HepG2 (cell line): ENCODE measurements around the gene CA12. TPM values are rescaled to one million over a fixed set of nuclear protein-coding genes. Genes with fewer than 3 reads are reported as not detected.

ENCODE experiments used
- ATAC-seq: fragments of 200-7000 bp; cut with Tn5 transposase; 3 replicates; pipeline ENCODE4 v1.9.1; 2020; ENCODE audit warnings: mild to moderate bottlenecking, moderate library complexity
- BruUV-seq: library from RNA; stranded (reverse); fragments of 400-500 nt; replicated peaks from 2 replicates; lab custom pipeline; 2021; lab: Mats Ljungman, UMichigan
- CTCF ChIA-PET: fragments of 300-600 bp; formaldehyde crosslinking; extraction: SDS; loops from one replicate; lab custom pipeline; 2021; ENCODE audit warnings: low total read pairs, inconsistent platforms, low intra/inter-chr PET ratio; lab: Yijun Ruan, JAX
- POLR2A ChIA-PET: fragments of 350-600 bp; sonication (Branson Sonifier 250); formaldehyde crosslinking; loops from one replicate; lab custom pipeline; 2020; ENCODE audit warnings: antibody characterized with exemption, inconsistent platforms; lab: Yijun Ruan, JAX
- DNase-seq: peaks from one replicate; pipeline ENCODE4 v3.0.0-alpha.2; 2015; ENCODE audit warnings: low spot score
- FAIRE-seq: peaks from 3 replicates; lab custom pipeline; 2011; peaks lifted over from hg19 to GRCh38; lab: Jason Lieb, UNC
- H2AFZ ChIP-seq: one replicate; pipeline ENCODE4 v1.6.1; 2011; ENCODE audit warnings: low read length, inconsistent platforms
- H3K27ac ChIP-seq: fragments of 300-600 bp; 3 replicates; pipeline ENCODE4 v1.8.0; 2011; ENCODE audit warnings: mixed run types, mild to moderate bottlenecking, mixed read lengths, low read length, inconsistent platforms; ENCODE audit not compliant: insufficient read depth; ENCODE audit errors: extremely low read length
- H3K27me3 ChIP-seq, 2 experiments: fragments of 200-600 bp in 1 of 2; 2 replicates in 1 of 2; 3 replicates in 1 of 2; pipeline versions ENCODE4 v1.6.0 to v1.8.0; 2011; ENCODE audit warnings: low read length in 2 of 2, mild to moderate bottlenecking in 2 of 2, moderate library complexity in 2 of 2, inconsistent platforms in 1 of 2; ENCODE audit not compliant: insufficient read depth in 2 of 2, control insufficient read depth in 1 of 2
- H3K36me3 ChIP-seq, 2 experiments: fragments of 200-600 bp in 1 of 2; replicated peaks in 1 of 2; 2 replicates in 1 of 2; 3 replicates in 1 of 2; pipeline versions ENCODE4 v1.5.1 to v1.8.0; 2011; ENCODE audit warnings: low read length in 2 of 2, inconsistent platforms in 1 of 2; ENCODE audit not compliant: insufficient read depth in 2 of 2, control insufficient read depth in 1 of 2
- H3K4me1 ChIP-seq: 2 replicates; pipeline ENCODE4 v1.5.1; 2012; ENCODE audit warnings: low read length, inconsistent platforms; ENCODE audit not compliant: insufficient read depth
- H3K4me2 ChIP-seq: 2 replicates; pipeline ENCODE4 v1.6.0; 2011; ENCODE audit warnings: low read depth, low read length, inconsistent platforms
- H3K4me3 ChIP-seq, 3 experiments: fragments of 200-600 bp in 1 of 3; sonication (generic), shearing (Covaris generic) in 1 of 3; replicated peaks in 1 of 3; 2 replicates each; pipeline ENCODE4 v1.5.1; 2011 to 2016; ENCODE audit warnings: low read length in 3 of 3, inconsistent platforms in 2 of 3, low read depth in 2 of 3, mild to moderate bottlenecking in 2 of 3, control low read depth in 1 of 3, mixed read lengths in 1 of 3; ENCODE audit not compliant: insufficient read depth in 1 of 3
- H3K79me2 ChIP-seq: one replicate; pipeline ENCODE4 v1.6.1; 2011; ENCODE audit warnings: low read length, inconsistent platforms; ENCODE audit not compliant: insufficient read depth
- H3K9ac ChIP-seq: 2 replicates; pipeline ENCODE4 v1.6.0; 2011; ENCODE audit warnings: mild to moderate bottlenecking, low read depth, low read length, inconsistent platforms; ENCODE audit not compliant: insufficient read depth
- H3K9me3 ChIP-seq: 2 replicates; pipeline ENCODE4 v1.5.1; 2012; ENCODE audit warnings: mild to moderate bottlenecking, low read length
- H4K20me1 ChIP-seq: 2 replicates; pipeline ENCODE4 v1.6.0; 2011; ENCODE audit warnings: inconsistent platforms, mild to moderate bottlenecking, low read length, moderate library complexity; ENCODE audit not compliant: insufficient read depth
- ARNTL ChIP-seq: sonication (generic); formaldehyde crosslinking; IDR thresholded peaks from 2 replicates; pipeline ENCODE4 v1.4.0; 2020; ENCODE audit warnings: mild to moderate bottlenecking, missing genetic modification reagents
- FOXA3 ChIP-seq: IDR thresholded peaks from 2 replicates; pipeline ENCODE4 v1.6.1; 2016; ENCODE audit warnings: missing genetic modification reagents, missing compliant biosample characterization
- MTF2 ChIP-seq: sonication (generic); formaldehyde crosslinking; IDR thresholded peaks from 2 replicates; pipeline ENCODE4 v1.5.0; 2020; ENCODE audit warnings: missing genetic modification reagents, borderline replicate concordance
- NFIB ChIP-seq: sonication (generic); formaldehyde crosslinking; IDR thresholded peaks from 2 replicates; pipeline ENCODE4 v1.9.0; 2021; ENCODE audit warnings: missing genetic modification reagents, mild to moderate bottlenecking, borderline replicate concordance
- SIN3A ChIP-seq: IDR thresholded peaks from 2 replicates; pipeline ENCODE4 v1.6.1; 2011; ENCODE audit warnings: low read depth, mild to moderate bottlenecking, control low read depth, low read length, borderline replicate concordance
- SNAPC2 ChIP-seq: sonication (generic); formaldehyde crosslinking; IDR thresholded peaks from 2 replicates; pipeline ENCODE4 v1.8.1; 2022; ENCODE audit warnings: mild to moderate bottlenecking, missing genetic modification reagents
- ZBTB39 ChIP-seq: sonication (generic); formaldehyde crosslinking; IDR thresholded peaks from 2 replicates; pipeline ENCODE4 v1.5.0; 2020; ENCODE audit warnings: missing genetic modification reagents
- ZNF124 ChIP-seq: sonication (generic); formaldehyde crosslinking; IDR thresholded peaks from 2 replicates; pipeline ENCODE4 v1.4.0; 2020; ENCODE audit warnings: missing genetic modification reagents
- WGBS: methylation state at CpG from one replicate; pipeline ENCODE4 v1.1.6; 2017; ENCODE audit warnings: low lambda C conversion rate; 5-methylcytosine and 5-hydroxymethylcytosine counted together
- in situ Hi-C: cut with HindIII; loops from 2 replicates; pipeline ENCODE4 v1.10.0; 2017; ENCODE audit warnings: low pct_unique_long_range_greater_than_20kb; ENCODE audit not compliant: extremely low pct_ligation_motif_present
- intact Hi-C: fragments of 100-400 bp; cut with micrococcal nuclease; formaldehyde crosslinking; loops from one replicate; pipeline ENCODE4 v1.10.0; 2022; ENCODE audit not compliant: unreplicated experiment
- polyA plus RNA-seq, 8 experiments: library from polyadenylated mRNA; depleted of rRNA in 3 of 8; stranded (reverse) in 7 of 8; unstranded in 1 of 8; fragments of >200 nt; fragmentation: Illumina TruSeq in 4 of 8; extraction: Trizol in 4 of 8; gene quantifications; 2 replicates each; pipeline versions ENCODE4 v1.2.1 to v1.2.3, GENCODE V29; 2011 to 2016; ENCODE audit warnings: low read depth in 4 of 8, missing spikeins in 1 of 8, mixed read lengths in 1 of 8; ENCODE audit not compliant: insufficient read depth in 1 of 8
- total RNA-seq, 5 experiments: library from RNA; depleted of rRNA; stranded (reverse); fragments of >200 nt; fragmentation: Illumina TruSeq; extraction: Trizol; gene quantifications; 2 replicates each; pipeline ENCODE4 v1.2.3, GENCODE V29; 2016; ENCODE audit warnings: low read depth in 1 of 5

CA12 gene
- total and polyA plus RNA-seq, 2 of the 13 experiments (the other 11 are each of a cell fraction or from before 2014, with no cell fraction given) = 0.07 to 0.20 TPM

GRCh38 chr15:63371297-63371918 lies 10.2 kb downstream of the CA12 start (continued):
- TF ChIP-seq ZNF124 (CRISPR knock-in tag) = no peak
- TF ChIP-seq NFIB (CRISPR knock-in tag) = no peak

- ChIA-PET CTCF (no interaction called here), POLR2A (no interaction called here)
- in situ Hi-C loops = no loop called here
- Histone ChIP-seq H4K20me1 (no peaks in the 10 kb centered on the region), H3K9ac (no peak overlapping the region), H3K27ac (no peak overlapping the region), H3K4me3 (no peak overlapping the region), H3K27me3 (peaks cover 2 to 8% of the 10 kb centered on the region in 2 experiments; a peak in 2 of 5 replicates), H3K4me2 (no peak overlapping the region), H3K79me2 (no peaks in the 10 kb centered on the region), H2AFZ (no peak overlapping the region), H3K9me3 (no peaks in the 10 kb centered on the region), H3K4me1 (no peaks in the 10 kb centered on the region), H3K36me3 (no peaks in the 10 kb centered on the region)
- no peak for FAIRE-seq
- no peak for DNase-seq
- TF ChIP-seq FOXA3 (CRISPR knock-in tag) (no peak), ZBTB39 (CRISPR knock-in tag) (no peak), SNAPC2 (CRISPR knock-in tag) (no peak), MTF2 (CRISPR knock-in tag) (no peak), ARNTL (CRISPR knock-in tag) (no peak), SIN3A (no peak)
- intact Hi-C loops = no loop called here
- 71% methylated on average over 4 of the region's 4 CpGs for WGBS
- BruUV-seq = no TSS peak
- ATAC-seq = no peak
Observed at GRCh38 chr15:63370764-63371163, 10.9 kb downstream of the CA12 start.
